Measurements from ENCODE around the gene SPDYE6.

SPDYE6 gene

DNA sequence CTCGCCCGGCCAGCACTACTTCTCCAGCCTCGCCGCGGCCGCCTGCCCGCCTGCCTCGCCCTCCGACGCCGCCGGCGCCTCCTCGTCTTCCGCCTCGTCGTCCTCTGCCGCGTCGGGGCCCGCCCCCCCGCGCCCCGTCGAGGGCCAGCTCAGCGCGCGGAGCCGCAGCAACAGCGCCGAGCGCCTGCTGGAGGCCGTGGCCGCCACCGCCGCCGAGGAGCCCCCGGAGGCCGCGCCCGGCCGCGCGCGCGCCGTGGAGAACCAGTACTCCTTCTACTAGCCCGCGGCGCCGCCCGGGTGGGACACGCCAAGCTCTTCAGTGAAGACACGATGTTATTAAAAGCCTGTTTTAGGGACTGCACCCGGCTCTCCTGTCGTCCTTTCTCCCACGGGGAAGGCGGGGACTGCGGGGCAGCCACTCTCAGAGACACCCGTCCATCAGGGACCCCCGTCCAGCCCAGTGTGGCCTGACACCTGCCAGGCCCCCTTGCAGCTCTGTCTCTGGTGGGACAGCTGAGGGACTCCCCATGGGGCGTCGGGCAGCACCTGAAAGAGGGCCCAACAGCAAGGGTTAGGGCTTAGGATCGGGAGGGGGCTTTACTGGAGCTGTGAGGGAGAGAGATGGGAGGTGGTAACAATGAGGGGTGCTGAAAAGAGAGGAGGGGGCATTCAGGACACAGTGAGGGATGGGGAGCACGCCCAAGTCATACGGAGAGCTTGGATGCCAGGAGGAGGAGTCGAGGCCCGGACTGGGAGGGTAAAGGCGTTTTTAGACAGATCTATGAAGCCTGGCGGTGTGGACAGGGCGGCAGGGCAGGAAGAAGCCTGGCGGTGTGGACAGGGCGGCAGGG is 34.7 kb downstream of the SPDYE6 start:
- no peak for DNase-seq (ENCODE audit: low read depth, low spot score)
- TF ChIP-seq, protein P1, sequence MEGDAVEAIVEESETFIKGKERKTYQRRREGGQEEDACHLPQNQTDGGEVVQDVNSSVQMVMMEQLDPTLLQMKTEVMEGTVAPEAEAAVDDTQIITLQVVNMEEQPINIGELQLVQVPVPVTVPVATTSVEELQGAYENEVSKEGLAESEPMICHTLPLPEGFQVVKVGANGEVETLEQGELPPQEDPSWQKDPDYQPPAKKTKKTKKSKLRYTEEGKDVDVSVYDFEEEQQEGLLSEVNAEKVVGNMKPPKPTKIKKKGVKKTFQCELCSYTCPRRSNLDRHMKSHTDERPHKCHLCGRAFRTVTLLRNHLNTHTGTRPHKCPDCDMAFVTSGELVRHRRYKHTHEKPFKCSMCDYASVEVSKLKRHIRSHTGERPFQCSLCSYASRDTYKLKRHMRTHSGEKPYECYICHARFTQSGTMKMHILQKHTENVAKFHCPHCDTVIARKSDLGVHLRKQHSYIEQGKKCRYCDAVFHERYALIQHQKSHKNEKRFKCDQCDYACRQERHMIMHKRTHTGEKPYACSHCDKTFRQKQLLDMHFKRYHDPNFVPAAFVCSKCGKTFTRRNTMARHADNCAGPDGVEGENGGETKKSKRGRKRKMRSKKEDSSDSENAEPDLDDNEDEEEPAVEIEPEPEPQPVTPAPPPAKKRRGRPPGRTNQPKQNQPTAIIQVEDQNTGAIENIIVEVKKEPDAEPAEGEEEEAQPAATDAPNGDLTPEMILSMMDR (IDR thresholded peaks at IDR 0.05; ENCODE audit: low read depth, low read length): no peak
- in situ Hi-C loops (cut with HindIII; ENCODE audit: low sequenced_read_pairs): no loop called here
- H3K4me3 ChIP-seq (ENCODE audit: low read depth, low read length): no peak overlapping the region

DNA sequence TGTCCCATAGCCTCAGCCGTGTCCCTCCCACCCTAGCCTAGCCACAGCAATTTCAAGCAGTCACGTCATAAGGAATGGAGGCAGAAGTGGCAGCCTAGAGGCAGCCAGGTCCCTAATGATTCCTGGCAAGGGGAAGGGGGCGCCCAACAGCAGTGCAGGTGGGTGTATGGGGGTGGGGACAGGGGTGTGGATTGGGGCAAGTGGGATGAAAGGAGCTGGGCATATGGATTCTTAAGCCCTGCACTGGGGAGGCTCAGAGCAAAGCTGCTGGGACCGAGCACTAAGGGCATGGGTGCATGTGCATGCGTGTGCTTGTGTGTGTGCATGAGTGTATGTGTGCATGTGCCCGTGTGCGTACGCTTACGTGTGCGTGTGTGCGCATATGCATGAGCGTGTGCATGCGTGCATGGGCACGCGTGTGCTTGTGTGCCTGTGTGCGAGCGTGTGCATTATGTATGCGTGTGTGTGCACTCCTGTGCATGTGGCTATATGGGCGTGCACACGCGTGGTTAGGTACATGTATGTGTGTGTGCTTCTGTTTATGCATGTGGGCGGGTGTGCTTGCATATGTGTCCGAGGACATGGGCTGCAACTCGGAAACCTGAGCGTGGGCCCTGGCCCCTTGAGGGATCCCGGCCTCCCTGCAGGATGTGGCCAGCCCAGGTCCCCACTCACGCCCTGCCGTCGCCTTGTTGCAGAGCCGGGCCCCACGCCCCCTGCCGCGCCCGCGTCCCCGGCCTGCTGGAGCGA is 35.5 kb downstream of the SPDYE6 start:
- DNase-seq (ENCODE audit: low read depth, low spot score): no peak
- TF ChIP-seq, protein P1 (IDR thresholded peaks at IDR 0.05; ENCODE audit: low read depth, low read length): no peak
- no peak overlapping the region for H3K4me3 ChIP-seq (ENCODE audit: low read depth, low read length)
- in situ Hi-C loops (cut with HindIII; ENCODE audit: low sequenced_read_pairs): no loop called here

DNA sequence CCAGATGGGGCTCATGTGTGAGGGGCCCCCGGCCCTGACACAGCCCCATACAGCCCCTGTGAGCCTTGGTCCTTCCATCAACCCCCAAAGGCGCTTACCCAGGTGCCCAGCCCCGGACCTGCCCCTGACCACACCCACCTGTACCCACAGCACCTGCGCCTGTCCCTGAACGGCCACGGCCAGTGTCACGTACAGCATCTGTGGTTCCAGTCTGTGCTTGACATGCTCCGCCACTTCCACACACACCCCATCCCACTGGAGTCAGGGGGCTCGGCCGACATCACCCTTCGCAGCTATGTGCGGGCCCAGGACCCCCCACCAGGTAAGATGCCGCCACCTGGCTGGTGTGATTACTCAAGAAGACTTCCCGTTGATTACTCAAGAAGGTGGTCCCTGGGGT is 36.1 kb downstream of the SPDYE6 start:
- TF ChIP-seq, protein P1 (IDR thresholded peaks at IDR 0.05; ENCODE audit: low read depth, low read length): no peak

DNA sequence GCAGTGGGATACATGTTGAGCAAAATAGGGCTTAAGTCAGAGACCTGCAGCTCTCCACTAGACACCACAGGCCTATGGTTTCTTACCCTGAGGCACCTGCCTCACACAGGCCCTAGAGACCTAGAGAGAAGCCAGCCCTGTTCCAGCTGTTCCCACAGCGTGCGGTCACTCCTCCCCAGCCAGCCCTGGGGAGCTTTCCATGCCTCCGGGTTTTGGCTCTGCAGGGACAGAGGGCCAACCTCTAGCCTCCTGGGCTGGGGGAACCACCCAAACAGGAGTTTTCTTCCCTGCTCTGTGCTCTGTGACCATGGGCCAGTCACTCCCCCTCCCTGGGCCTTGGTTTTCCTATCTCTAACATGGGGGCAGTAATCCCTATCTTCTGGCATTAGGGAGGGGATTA is 36.6 kb downstream of the SPDYE6 start:
- in situ Hi-C loops (cut with HindIII; ENCODE audit: low sequenced_read_pairs): no loop called here
- TF ChIP-seq, protein P1 (IDR thresholded peaks at IDR 0.05; ENCODE audit: low read depth, low read length): no peak
- DNase-seq (ENCODE audit: low read depth, low spot score): no peak
- no peak overlapping the region for H3K4me3 ChIP-seq (ENCODE audit: low read depth, low read length)

More for the DNA sequence above, 36.1 kb downstream of the SPDYE6 start:
- in situ Hi-C loops (cut with HindIII; ENCODE audit: low sequenced_read_pairs): no loop called here
- DNase-seq (ENCODE audit: low read depth, low spot score): no peak
- H3K4me3 ChIP-seq (ENCODE audit: low read depth, low read length): no peak overlapping the region

DNA sequence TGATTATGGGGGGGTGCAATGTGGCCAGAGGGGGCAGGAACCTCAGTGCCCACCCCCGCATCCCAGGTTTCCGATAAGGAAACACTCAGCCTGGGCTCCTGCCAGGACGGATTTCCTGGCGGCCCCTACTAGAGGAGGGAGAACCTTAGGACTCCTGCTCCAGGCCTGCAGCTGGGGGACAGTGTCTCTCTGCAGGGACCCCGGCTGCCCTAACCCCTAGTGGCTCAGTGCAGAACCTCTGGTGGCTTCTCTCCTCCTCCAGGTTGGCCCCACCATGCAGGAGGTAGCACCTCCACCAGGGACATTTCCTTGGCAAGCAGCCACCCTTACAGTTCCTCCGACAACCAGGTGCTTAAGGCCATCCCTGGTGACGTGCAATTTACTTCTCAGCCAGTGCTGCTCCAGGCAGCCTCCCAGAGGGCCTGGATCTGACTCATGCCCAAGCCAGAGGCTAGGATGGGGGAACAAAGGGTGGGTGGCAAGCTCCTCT is 37.7 kb downstream of the SPDYE6 start:
- in situ Hi-C loops (cut with HindIII; ENCODE audit: low sequenced_read_pairs): no loop called here
- no peak overlapping the region for H3K4me3 ChIP-seq (ENCODE audit: low read depth, low read length)
- DNase-seq (ENCODE audit: low read depth, low spot score): peak; percentile 16
- TF ChIP-seq, protein P1 (IDR thresholded peaks at IDR 0.05; ENCODE audit: low read depth, low read length): no peak

DNA sequence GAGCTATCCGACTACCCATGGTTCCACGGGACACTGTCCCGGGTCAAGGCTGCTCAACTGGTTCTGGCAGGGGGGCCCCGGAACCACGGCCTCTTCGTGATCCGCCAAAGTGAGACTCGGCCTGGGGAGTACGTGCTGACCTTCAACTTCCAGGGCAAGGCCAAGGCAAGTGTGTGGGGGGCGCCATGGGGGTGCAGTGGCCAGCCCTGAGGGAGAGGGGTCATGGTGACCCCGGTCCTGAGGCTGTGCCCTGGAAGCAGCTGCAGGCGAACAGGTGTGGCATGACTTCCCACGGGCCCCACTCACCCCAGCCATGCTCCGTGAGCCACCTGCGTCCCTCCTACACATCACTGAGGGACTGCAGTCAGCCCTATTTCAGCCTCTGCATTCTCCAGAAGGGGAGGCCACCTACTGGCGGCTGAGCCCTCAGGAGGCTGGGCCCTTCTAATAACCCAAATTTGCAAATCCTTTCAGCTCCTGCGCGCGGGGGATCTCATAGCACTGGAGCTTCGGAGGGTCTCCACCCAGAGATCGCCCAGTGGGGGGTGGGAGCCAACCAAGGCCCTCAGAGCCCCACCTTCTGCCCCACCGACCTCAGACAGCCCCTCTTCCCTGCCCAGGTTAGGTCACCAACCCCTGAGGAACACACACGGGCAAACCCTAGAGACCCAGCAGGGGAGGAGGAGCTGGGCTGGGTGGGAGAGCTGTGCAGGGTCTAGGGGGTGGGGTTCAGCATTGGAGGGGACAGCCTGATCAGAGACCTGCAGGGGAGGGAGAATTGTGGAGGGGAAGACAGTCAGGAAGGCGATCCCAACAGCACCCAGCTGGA is 38.8 kb downstream of the SPDYE6 start:
- DNase-seq (ENCODE audit: low read depth, low spot score): no peak
- TF ChIP-seq, protein P1 (IDR thresholded peaks at IDR 0.05; ENCODE audit: low read depth, low read length): peak; percentile 5
- in situ Hi-C loops (cut with HindIII; ENCODE audit: low sequenced_read_pairs): no loop called here
- H3K4me3 ChIP-seq (ENCODE audit: low read depth, low read length): no peak overlapping the region
